ENCODE measurements around the gene FAM151A.

DNA sequence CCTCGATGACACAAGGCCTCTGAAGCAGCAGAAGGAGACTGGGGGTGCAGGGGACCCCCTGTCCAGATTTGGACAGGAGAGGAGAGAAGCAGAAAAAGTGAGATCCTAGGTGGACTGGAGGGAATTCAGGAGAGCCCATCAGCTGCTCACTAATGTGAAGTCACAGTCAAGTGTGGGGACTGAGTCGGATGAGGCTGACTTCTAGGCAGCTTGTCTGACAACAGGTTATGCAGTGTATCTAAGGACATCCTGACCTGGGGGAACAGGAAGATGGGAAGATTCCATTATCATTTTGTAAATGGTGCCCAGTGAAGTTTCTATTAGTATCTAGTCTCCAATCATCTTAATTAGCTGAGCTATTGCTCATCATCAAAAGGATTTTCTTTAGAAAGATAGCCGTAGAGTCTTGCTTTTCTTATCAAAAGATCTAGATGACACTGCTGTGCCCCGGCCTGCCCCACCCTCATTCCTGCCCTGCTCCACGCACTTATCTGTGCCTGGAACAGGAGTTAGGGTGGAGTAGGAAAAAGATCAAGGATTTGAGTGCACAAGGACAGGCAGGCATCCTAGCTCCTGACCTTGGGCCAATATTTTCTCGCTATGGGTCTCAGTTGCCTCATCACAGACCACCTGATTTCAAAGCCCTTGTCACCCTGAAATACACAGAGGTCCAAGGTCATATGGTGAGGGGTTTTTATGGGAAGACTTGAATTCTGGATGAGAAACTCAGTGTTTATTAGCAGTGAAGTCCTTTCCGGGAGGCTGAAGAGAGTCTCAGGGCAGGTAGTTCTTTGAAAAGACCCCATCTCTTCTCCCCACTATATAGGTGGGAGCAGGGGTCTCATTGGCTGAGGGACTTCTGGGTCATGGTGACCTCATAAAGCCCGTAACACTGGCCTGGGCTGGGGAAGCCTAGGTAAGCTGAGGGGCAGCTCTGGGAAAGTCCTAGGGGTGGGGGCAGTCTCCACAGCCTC, 17.8 kb upstream of the FAM151A start, which contains the start of gene MROH7:
- TF ChIP-seq, protein P1, sequence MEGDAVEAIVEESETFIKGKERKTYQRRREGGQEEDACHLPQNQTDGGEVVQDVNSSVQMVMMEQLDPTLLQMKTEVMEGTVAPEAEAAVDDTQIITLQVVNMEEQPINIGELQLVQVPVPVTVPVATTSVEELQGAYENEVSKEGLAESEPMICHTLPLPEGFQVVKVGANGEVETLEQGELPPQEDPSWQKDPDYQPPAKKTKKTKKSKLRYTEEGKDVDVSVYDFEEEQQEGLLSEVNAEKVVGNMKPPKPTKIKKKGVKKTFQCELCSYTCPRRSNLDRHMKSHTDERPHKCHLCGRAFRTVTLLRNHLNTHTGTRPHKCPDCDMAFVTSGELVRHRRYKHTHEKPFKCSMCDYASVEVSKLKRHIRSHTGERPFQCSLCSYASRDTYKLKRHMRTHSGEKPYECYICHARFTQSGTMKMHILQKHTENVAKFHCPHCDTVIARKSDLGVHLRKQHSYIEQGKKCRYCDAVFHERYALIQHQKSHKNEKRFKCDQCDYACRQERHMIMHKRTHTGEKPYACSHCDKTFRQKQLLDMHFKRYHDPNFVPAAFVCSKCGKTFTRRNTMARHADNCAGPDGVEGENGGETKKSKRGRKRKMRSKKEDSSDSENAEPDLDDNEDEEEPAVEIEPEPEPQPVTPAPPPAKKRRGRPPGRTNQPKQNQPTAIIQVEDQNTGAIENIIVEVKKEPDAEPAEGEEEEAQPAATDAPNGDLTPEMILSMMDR (conservative IDR thresholded peaks at IDR 0.05; ENCODE audit: low read depth in 2 of 2), result no peak
- TF ChIP-seq EZH2phosphoT487 (IDR thresholded peaks at IDR 0.05; ENCODE audit: unreplicated experiment), result no peak

Data from GM23338 (cell line).